ENCODE measurements around the gene RAD51B.

The RAD51B gene

DNA sequence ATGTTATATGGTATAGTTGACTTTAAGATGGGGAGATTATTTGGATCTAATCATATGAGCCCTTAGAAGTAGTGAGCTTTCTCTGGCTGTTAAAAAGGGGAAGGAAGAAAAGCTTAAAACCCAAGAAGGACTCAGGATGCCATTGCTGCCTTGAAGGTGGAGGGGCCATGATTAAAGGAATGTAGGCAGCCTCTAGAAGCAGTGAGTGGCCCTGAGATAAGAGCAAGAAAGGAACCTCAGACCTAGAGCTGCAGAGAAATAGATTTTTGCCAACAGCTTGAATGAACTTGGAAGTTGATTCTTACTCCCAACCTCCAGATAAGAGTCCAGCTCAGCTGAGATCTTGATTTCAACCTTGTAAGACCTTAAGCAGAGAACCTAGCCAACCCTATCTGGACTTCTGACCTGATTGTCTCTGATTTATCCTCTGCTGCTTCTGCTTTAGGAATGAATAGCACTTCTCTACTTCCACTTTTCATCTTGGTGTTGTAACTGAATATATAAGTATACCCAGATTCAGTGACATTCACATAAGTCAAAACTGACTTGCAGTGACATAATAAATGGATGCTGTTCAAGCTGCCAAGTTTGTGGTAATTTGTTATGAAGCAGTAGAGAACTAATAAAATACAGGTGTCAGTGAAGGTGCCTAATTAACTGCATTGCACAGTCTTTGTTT is 33.5 kb downstream of the RAD51B start:
- TF ChIP-seq ZNF274 (IDR thresholded peaks at IDR 0.05; ENCODE audit: low read depth, low read length), result no peak
- no peak overlapping the region for H3K4me3 ChIP-seq (ENCODE audit: low read length)

DNA sequence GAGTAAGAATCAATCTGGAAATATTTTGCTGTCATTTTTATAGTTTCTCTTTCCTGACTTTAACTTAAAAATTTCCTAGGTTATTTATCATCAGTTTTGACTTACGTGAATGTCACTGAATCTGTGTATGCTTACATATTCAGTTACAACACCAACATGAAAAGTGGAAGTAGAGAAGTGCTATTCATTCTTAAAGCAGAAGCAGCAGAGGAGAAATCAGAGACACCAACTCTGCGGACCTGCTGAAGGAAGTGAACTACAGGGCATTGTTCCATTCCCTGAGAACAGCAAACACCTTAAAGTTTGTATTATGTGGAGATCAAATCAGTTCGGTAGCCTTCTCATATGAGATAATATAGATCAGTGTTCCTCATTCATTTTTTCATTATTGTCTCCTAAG is 34.1 kb downstream of the RAD51B start:
- TF ChIP-seq ZNF274 (IDR thresholded peaks at IDR 0.05; ENCODE audit: low read depth, low read length), result no peak
- no peak overlapping the region for H3K4me3 ChIP-seq (ENCODE audit: low read length)

DNA sequence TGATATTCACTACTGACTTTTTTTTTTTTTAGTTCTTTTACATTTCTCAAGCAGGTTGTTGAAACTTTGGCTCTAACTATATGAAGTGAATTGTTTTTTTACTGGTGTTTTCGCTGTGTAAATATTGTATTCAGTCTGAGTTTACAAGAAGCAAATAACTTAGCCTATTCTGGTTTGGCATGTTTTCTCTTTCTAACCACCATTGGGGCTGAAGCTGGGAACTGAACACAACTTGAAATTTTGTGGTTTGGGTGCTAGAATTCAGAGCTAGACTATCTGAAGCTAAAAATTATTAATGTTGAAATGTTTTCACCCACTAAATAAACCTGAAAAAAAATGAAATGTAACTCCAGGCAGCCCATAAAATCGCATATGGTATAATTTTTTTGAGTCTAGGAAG is 37.2 kb downstream of the RAD51B start:
- TF ChIP-seq ZNF274 (IDR thresholded peaks at IDR 0.05; ENCODE audit: low read depth, low read length), result no peak
- no peak overlapping the region for H3K4me3 ChIP-seq (ENCODE audit: low read length)

DNA sequence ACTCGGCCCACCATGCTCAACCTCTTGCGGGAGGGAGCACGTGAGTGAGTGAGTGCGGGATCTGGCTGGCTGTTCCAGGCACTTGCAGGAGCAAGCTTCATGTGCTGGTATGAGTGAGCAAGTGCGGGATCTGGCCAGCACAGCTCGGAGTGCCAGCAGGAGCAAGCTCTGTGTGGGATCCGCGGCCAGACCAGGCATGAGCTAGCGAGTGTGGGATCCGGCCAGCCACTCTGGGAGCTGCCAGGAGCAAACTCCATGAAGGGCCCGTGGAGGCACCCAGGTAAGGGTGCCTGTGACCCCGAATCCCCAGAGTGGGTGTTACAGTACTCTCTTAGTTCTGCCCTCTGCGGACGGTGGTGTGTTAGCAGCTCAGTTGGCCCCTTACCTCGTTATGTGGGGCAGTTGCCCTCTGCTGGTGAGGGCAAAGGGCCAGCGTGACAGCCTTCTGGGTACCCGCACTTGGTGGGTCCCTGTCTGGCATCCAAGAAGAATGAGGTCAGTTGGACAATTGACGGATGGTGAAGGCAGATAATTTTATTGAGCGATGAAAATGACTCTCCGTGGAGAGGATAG is 38.3 kb downstream of the RAD51B start:
- TF ChIP-seq ZNF274 (IDR thresholded peaks at IDR 0.05; ENCODE audit: low read depth, low read length), result no peak
- no peak overlapping the region for H3K4me3 ChIP-seq (ENCODE audit: low read length)

DNA sequence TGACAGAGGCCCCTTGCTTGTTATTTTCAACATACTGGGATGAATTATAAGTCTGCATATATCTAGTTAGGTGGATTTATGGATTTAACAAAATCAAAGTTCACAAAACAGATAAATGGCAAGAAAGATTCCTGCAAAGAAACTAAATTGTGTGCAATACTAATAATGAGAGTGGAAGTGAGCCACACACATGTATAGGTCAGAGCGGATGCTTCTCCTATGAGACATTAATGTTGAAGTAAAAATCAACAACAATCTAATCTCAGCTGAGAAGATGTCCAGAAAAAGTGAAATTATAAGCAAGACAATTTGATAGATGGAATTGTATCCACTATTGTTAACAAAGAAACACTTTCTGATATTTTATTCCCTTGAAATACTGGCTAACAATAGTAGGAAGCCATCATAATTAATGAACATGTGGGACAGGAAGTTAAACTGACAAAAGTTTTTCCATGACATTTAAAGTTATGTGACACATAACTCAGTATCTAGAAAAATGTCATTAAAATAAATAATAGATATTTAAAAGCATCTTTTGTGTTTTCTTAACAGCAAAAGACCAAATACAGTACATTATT is 39.7 kb downstream of the RAD51B start:
- no peak for TF ChIP-seq ZNF274 (IDR thresholded peaks at IDR 0.05; ENCODE audit: low read depth, low read length)
- H3K4me3 ChIP-seq (ENCODE audit: low read length), result no peak overlapping the region

DNA sequence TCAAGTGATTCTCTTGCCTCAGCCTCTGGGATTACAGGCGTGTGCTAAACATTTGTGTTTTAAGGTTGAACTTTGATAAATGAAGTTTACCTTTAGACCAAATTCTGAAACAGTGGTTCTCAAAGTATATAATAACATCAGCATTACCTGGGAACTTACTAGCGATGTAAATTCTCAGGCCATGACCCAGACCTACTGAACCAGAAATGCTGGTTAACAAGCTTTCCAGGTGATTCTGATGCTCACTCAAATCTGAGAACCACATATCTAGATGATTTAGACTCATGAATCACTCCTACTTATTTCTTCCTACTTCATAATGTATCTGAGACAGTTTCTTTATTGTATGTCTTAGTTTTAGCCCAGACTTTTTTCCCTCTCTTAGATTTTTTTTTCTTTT is 43.6 kb downstream of the RAD51B start:
- no peak overlapping the region for H3K4me3 ChIP-seq (ENCODE audit: low read length)
- TF ChIP-seq ZNF274 (IDR thresholded peaks at IDR 0.05; ENCODE audit: low read depth, low read length), result no peak

DNA sequence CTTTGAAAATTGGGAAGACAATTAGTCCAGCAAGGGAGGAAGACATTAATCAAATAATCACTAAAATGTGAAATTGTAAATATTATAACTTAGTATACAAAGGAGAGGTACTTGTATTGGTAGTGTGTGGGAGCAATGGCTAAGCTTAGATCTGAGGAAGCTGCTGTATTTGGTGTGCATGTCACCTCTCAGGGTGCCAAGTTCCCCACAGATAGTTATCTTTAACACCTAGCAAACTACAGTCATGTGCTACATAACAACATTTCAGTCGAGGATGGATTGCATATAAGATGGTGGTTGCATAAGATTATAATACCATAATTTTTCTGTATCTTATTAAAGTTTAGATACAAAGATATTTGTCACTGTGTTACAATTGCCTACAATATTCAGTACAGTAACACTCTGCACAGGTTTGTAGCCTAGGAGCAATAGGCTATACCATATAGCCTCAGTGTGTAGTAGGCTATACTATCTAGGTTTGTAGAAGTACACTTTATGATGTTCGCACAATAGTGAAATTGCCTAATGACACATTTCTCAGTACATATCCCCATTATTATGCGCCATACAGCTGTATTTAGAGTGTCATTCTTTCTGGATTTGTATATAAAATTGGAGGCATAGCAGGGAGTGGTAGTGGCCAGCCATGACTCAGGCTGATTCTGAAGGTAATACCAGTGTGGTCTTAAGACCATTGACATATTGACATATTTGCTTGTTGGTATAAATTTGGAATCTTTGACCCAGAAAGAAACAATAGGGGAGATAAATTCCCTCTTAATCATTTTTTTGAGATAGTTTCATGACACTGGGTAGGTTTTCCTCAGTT is 55.8 kb downstream of the RAD51B start:
- TF ChIP-seq ZNF274 (IDR thresholded peaks at IDR 0.05; ENCODE audit: low read depth, low read length), result no peak
- H3K4me3 ChIP-seq (ENCODE audit: low read length), result no peak overlapping the region

DNA sequence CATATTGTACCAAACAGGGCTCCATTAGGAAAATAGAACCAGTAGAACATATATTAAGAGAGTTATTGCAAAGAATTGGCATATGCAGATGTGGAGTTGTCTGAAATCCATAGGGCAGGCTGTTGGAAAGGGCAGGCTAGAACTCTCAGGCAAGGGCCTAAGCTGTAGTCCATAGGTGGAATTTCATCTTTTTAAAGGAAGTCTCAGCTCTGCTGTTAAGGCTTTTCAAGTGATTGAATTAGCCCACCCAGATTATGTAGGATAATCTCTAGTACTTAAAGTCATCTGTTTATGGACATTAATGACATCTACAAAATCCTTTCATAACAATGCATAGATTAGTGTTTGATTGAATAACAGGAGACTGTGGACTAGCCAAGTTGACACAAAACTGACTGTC is 59.4 kb downstream of the RAD51B start:
- TF ChIP-seq ZNF274 (IDR thresholded peaks at IDR 0.05; ENCODE audit: low read depth, low read length), result no peak
- H3K4me3 ChIP-seq (ENCODE audit: low read length), result no peak overlapping the region

DNA sequence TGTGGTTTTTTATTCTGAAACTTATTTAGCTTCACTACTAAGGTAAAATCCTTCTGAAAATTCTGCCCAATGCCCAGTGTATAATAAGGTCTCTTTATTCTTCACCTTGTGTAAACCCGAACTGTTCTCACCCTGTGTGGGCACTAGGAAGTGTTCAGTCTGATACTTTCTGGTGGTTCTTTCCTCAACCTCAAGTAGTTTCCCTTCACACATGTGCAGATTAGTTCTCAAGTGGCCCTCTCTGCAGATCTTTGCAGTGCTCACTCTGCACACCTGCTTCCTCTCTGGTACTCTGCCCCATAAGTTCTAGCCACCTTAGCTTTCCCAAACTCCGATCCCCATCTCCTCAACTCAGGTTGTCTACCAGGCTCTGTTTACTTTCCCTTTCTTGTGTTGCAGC is 61.6 kb downstream of the RAD51B start:
- TF ChIP-seq ZNF274 (IDR thresholded peaks at IDR 0.05; ENCODE audit: low read depth, low read length), result no peak
- no peak overlapping the region for H3K4me3 ChIP-seq (ENCODE audit: low read length)

DNA sequence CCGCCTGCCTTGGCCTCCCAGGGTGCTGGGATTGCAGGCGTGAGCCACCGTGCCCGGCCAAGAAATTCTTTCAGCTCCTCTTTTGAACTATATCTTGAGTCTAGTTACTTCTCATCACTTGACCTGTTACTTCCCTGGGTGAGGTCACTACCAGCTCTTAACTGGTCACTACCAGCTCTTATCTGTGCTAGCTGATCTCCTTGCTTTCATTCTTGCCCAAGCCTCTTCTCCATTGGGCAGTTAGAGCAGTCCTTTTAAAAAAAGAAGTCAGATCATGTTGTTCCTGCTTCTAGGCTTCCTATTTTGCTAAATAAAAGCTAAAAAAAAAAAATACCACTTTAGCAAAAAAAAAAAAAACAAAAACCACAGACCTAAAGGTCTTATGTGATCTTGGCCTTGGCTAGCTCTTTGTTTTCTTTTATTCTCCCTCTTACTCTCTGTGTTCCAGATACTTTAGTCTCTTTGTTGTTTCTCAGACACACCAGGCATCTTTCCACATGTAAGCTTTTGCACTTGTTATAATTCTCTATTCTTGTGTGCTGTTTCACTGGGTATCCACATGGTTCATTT is 63.5 kb downstream of the RAD51B start:
- H3K4me3 ChIP-seq (ENCODE audit: low read length), result no peak overlapping the region
- no peak for TF ChIP-seq ZNF274 (IDR thresholded peaks at IDR 0.05; ENCODE audit: low read depth, low read length)

DNA sequence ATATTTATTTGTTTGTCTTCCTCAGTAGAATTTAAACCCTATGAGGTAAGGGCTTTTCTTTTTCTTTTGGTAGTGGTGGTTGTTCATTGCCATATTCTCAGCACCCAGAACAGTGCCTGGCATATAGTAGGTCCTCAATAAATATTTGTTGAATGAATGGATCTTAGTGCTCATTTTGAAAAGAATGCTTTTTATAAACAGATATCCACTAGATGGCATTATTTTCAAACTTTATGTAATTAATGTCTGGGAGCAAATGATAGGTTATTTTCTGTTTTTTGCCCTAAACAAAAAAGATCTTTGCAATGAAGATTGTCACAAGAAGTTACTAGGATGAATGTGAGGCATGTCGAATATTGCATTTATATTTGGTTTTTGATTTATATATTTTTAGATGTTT is 64.1 kb downstream of the RAD51B start:
- no peak overlapping the region for H3K4me3 ChIP-seq (ENCODE audit: low read length)
- TF ChIP-seq ZNF274 (IDR thresholded peaks at IDR 0.05; ENCODE audit: low read depth, low read length), result no peak

DNA sequence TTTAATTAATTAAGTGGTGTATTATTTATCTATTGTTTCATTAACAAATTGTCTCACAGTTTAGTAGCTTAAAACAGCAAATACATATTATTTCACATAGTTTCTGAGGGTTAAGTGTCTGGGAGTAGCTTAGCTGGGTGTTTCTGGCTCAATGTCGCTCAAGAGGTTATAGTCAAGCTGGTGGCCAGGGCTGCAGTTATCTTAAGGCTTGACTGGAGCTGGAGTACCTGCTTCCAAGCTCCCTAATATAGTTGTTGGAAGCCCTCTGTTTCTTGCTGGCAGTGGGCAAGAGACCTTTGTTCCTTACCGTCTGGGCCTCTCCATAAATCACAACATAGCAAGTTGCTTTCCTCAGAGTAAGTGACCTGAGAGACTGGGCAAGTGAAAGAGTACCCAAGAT is 66.6 kb downstream of the RAD51B start:
- no peak overlapping the region for H3K4me3 ChIP-seq (ENCODE audit: low read length)
- no peak for TF ChIP-seq ZNF274 (IDR thresholded peaks at IDR 0.05; ENCODE audit: low read depth, low read length)

DNA sequence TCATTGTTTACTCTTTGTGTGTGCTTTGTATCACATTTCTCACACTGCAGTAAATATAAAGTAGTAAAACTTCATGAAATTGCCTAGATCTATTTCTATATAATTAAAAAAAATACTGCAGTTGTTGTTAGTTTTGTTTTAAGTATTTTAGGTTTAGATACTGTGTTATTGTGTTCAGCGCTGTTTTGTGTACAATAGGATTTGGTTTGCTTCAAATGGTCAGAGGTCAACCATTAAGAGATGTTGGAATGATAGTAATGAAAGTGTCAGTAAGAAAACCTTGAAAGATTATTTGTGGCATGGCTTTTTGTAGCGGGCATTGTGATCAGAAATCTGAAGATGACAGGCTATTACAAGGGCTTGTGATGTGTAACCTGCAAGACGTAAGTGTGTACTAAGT is 67.9 kb downstream of the RAD51B start:
- TF ChIP-seq ZNF274 (IDR thresholded peaks at IDR 0.05; ENCODE audit: low read depth, low read length), result no peak
- H3K4me3 ChIP-seq (ENCODE audit: low read length), result no peak overlapping the region

DNA sequence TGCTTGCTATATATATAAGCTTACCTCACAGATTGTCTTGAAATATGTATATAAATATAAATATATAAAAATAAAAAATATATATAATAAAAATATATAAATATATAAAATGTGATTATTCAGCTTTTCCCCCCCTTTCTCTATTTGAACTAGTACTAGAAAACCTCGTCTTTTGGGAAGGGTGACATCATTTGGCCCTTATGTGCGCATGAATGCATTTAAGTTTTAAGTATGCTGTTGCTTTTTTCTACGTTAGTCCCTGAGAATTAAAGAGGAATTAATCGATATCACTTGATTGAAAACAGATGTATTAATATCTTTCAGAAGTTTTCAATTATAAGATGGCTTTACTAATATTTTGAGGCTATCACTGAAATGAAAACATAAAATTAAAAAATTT is 69.9 kb downstream of the RAD51B start:
- no peak overlapping the region for H3K4me3 ChIP-seq (ENCODE audit: low read length)
- TF ChIP-seq ZNF274 (IDR thresholded peaks at IDR 0.05; ENCODE audit: low read depth, low read length), result no peak
